Nephron progenitor cell (in vitro differentiated cells): Measurements from ENCODE around the gene KCNQ2.

ENCODE experiments used
- DNase-seq: peaks from one replicate; pipeline ENCODE4 v3.0.0; 2021
- H3K27ac Mint-ChIP-seq: 2 replicates; pipeline ENCODE4 v1.8.0; 2021; ENCODE audit warnings: mild to moderate bottlenecking, moderate library complexity, mixed read lengths
- H3K27me3 Mint-ChIP-seq: 2 replicates; pipeline ENCODE4 v1.8.0; 2021; ENCODE audit warnings: mild to moderate bottlenecking, low read depth, mixed read lengths; ENCODE audit not compliant: poor library complexity
- H3K36me3 Mint-ChIP-seq: 2 replicates; pipeline ENCODE4 v1.8.0; 2021; ENCODE audit warnings: low read depth, mixed read lengths
- H3K4me1 Mint-ChIP-seq: 2 replicates; pipeline ENCODE4 v1.8.0; 2021; ENCODE audit warnings: mixed read lengths
- H3K4me3 Mint-ChIP-seq: 2 replicates; pipeline ENCODE4 v1.8.0; 2021; ENCODE audit warnings: mild to moderate bottlenecking, moderate library complexity, mixed read lengths
- H3K9me3 Mint-ChIP-seq: 2 replicates; pipeline ENCODE4 v1.8.0; 2021; ENCODE audit warnings: mild to moderate bottlenecking, moderate library complexity, mixed read lengths
- CTCF ChIP-seq: fragments of 200-600 bp; sonication (generic); IDR thresholded peaks from 2 replicates; pipeline ENCODE4 v1.5.0; 2021; ENCODE audit warnings: antibody characterized with exemption

The KCNQ2 gene

GRCh38 chr20:63407928-63408683 lies 64.3 kb downstream of the KCNQ2 start:
- H3K27ac Mint-ChIP-seq, result no peak overlapping the region
- no peaks in the 10 kb centered on the region for H3K9me3 Mint-ChIP-seq
- TF ChIP-seq CTCF, result no peak
- H3K4me1 Mint-ChIP-seq, result peaks cover 22% of the 10 kb centered on the region
- H3K36me3 Mint-ChIP-seq, result no peaks in the 10 kb centered on the region
- DNase-seq, result no peak
- no peak overlapping the region for H3K4me3 Mint-ChIP-seq
- peaks cover 5% of the 10 kb centered on the region for H3K27me3 Mint-ChIP-seq

DNA sequence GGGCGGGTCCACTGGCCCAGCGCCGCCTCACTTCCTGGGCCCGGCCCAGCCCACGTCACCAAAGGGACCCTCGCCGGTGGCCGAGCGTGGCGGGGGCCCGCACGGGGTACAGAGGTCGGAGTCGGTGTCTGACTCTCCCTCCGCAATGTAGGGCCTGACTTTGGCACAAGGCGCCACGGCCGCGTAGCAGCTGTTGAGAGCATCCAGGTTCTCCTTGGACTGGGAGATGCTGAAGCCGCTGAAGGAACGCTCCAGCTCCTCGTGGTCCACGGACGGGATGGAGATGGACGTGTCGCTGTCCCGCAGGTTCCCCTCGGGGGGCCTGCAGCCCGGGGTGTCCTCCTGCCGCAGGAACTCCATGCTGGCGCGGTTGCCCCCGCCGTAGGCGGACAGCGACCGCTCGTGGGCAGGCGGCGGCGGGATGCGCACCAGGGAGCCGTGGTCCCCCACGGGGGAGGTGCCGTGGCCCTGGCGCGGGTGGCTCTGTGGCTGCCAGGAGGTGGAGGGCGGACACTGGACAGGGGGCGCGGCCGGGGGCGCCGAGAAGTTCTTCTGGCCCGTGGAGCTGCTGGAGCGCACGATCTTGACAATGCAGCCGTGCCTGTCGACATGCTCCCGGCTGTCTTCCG lies 65.7 kb downstream of the KCNQ2 start:
- H3K9me3 Mint-ChIP-seq, result no peaks in the 10 kb centered on the region
- no peak for DNase-seq
- no peak overlapping the region for H3K27ac Mint-ChIP-seq
- no peak overlapping the region for H3K4me3 Mint-ChIP-seq
- peaks cover 8% of the 10 kb centered on the region for H3K4me1 Mint-ChIP-seq
- no peaks in the 10 kb centered on the region for H3K36me3 Mint-ChIP-seq
- H3K27me3 Mint-ChIP-seq, result peaks cover 10% of the 10 kb centered on the region
- no peak for TF ChIP-seq CTCF

DNA sequence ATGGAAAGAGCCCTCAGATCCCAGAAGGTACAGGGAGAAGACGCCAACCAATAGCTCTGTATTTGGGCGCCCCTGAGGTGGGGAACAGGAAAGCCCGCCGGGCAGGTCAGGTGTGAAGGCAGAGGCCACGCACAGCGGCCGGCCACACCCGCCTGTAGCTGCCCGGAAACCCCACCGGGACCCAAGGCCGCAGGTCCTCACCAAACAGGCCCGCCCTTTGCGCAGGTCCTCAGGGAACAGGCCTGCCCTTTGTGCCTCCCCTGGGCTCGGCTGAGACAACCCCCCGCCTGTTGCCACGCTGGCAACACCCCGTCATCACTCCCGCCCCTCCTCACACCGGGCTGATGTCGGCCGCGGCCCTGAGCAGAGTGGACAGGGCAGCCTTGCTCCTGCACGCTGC lies 66.4 kb downstream of the KCNQ2 start:
- Mint-ChIP-seq H3K27ac (no peak overlapping the region), H3K9me3 (no peaks in the 10 kb centered on the region), H3K4me3 (no peak overlapping the region), H3K27me3 (peaks cover 15% of the 10 kb centered on the region), H3K36me3 (no peaks in the 10 kb centered on the region), H3K4me1 (peaks cover 5% of the 10 kb centered on the region)
- no peak for TF ChIP-seq CTCF
- DNase-seq, result no peak

DNA sequence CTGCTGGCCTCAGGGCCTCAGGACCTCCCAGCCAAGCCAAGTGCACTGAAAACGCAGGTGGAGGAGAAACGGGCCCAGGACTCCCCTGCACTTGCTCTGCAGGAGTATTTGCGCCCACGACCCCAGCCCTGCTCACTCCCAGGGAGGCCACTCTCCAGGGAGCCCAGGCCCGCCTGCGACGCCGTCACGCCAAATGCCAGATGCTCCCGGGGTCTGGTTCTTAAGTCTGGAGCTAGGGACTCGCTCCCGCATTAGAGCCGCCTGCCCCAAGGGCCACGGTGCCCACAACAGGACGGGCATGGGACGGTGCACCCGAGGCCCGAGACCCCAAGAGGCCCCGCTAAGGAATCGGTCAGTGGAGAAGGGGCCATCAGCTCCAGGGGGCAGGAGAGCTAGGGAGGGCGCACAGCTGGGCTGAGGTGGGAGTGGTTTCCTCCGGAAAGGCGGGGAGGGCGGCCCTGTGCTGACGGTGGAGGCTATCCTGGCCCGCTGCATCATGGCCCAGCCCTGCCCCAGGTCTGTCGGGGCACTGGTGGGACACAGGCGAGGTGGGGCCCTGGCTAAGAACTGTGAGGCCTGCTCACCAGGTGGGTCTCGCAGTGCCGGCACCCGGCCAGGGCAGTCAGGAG lies 67.2 kb downstream of the KCNQ2 start:
- no peaks in the 10 kb centered on the region for H3K9me3 Mint-ChIP-seq
- H3K27me3 Mint-ChIP-seq, result peaks cover 15% of the 10 kb centered on the region
- no peaks in the 10 kb centered on the region for H3K36me3 Mint-ChIP-seq
- peaks cover 5% of the 10 kb centered on the region for H3K4me1 Mint-ChIP-seq
- H3K4me3 Mint-ChIP-seq, result no peak overlapping the region
- TF ChIP-seq CTCF, result no peak
- no peak for DNase-seq
- no peak overlapping the region for H3K27ac Mint-ChIP-seq

DNA sequence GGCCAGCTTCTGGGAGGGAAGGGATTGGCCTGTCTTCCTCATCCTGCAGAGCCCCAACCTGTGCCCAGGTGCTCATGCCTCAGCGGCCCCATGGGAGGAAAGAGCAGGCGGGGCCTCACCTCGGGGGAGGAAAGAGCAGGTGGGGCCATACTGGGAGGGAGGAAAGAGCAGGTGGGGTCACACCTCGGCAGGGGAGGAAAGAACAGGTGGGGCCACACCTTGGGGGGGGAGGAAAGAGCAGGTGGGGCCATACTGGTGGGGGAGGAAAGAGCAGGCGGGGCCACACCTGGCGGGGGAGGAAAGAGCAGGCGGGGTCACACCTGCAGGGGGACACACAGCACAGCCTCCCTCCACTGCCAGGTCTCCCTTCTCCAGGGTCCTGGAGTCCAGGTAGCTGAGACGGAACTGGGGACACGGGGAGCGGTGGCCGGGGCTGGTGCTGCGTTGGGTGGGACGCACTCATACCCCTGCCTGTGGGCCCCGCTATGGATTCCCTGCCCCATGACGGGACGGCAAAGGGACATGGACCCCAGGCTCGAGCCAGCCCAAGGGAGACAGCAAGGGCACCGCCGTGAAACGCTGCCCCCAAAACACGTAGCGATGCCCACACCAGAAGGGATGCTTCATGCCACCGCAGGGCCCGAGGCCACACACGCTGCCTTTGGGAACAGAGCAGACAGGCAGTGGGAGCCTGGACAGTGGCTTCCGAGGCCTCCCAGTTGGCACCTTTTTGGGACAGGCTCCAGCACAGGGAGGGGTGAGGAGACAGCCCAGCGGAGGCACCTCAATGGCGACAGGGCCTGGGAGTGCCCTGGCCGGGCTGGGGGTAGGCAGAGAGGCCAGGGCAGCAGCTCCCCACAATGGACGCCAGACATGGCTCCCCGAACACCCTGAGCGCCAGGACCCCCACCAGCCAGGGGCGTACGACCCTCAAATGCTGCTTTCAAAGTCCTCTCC lies 68.0 kb downstream of the KCNQ2 start:
- Mint-ChIP-seq H3K4me1 (peaks cover 5% of the 10 kb centered on the region), H3K27ac (no peak overlapping the region), H3K36me3 (no peaks in the 10 kb centered on the region), H3K27me3 (peaks cover 18% of the 10 kb centered on the region), H3K9me3 (no peaks in the 10 kb centered on the region), H3K4me3 (no peak overlapping the region)
- TF ChIP-seq CTCF, result no peak
- no peak for DNase-seq
